Left ventricle myocardium inferior (tissue), 1 donor: ENCODE results near the gene EIF1B. TPM values are rescaled to one million over a fixed set of nuclear protein-coding genes. Genes with fewer than 3 reads are reported as not detected.
"Not testable (repeated sequence)": the region's sequence is repeated elsewhere in the genome, so short reads cannot be mapped to it uniquely, and the experiment has no call there.

Source experiments
- DNase-seq: peaks from one replicate; pipeline ENCODE4 v3.0.0-alpha.2; 2020
- H3K27ac ChIP-seq: fragments of 200-600 bp; replicated peaks from 2 replicates; pipeline ENCODE4 v1.8.0; 2021
- H3K27me3 ChIP-seq: fragments of 200-600 bp; 2 replicates; pipeline ENCODE4 v1.8.0; 2021; ENCODE audit warnings: low read depth
- H3K36me3 ChIP-seq: fragments of 200-600 bp; 2 replicates; pipeline ENCODE4 v1.8.0; 2021
- H3K4me1 ChIP-seq: fragments of 200-600 bp; 2 replicates; pipeline ENCODE4 v1.8.0; 2021
- H3K4me3 ChIP-seq: fragments of 200-600 bp; 2 replicates; pipeline ENCODE4 v1.8.0; 2021; ENCODE audit warnings: mild to moderate bottlenecking, moderate library complexity
- H3K9me3 ChIP-seq: fragments of 200-600 bp; replicated peaks from 2 replicates; pipeline ENCODE4 v1.8.0; 2021
- CTCF ChIP-seq: fragments of 200-600 bp; IDR thresholded peaks from 2 replicates; pipeline ENCODE4 v1.8.0; 2021; ENCODE audit warnings: antibody characterized with exemption, mild to moderate bottlenecking, borderline replicate concordance
- intact Hi-C: fragments of 100-400 bp; cut with micrococcal nuclease; formaldehyde crosslinking; loops from one replicate; pipeline ENCODE4 v1.11.0; 2022
- total RNA-seq: library from RNA; stranded (reverse); fragmentation: NEBNext Ultra II Directional; extraction: Animal tissue kit (Norgen Biotek cat#: 25700); gene quantifications from one replicate; pipeline ENCODE4 v1.2.1, GENCODE V29; 2021
- donor health status: DM: no; HTN: yes; CAD: no; lungs with severe emphysema.

The EIF1B gene
- total RNA-seq, 1 donor from 2014 or later = 416 TPM

- no peak for TF ChIP-seq CTCF
- Histone ChIP-seq H3K4me3 (no peak overlapping the region), H3K9me3 (peaks cover 6% of the 10 kb centered on the region), H3K27me3 (no peaks in the 10 kb centered on the region), H3K4me1 (peaks cover 19% of the 10 kb centered on the region), H3K27ac (no peak overlapping the region), H3K36me3 (no peaks in the 10 kb centered on the region)
- no peak for DNase-seq
- intact Hi-C loops = no loop called here
These were observed 40.5 kb upstream of the EIF1B start for GRCh38 chr3:40268802-40269524.

- Histone ChIP-seq H3K27me3 (no peaks in the 10 kb centered on the region), H3K27ac (no peak overlapping the region), H3K36me3 (no peaks in the 10 kb centered on the region), H3K9me3 (peaks cover 10% of the 10 kb centered on the region), H3K4me1 (peaks cover 4% of the 10 kb centered on the region), H3K4me3 (no peak overlapping the region)
- intact Hi-C loops = no loop called here
- DNase-seq = no peak
- TF ChIP-seq CTCF = no peak
These were observed 30.7 kb upstream of the EIF1B start for GRCh38 chr3:40278791-40279190.

- intact Hi-C loops = no loop called here
- no peak for TF ChIP-seq CTCF
- H3K4me1 ChIP-seq = peaks cover 8% of the 10 kb centered on the region
- H3K9me3 ChIP-seq = peaks cover 21% of the 10 kb centered on the region
- no peaks in the 10 kb centered on the region for H3K27me3 ChIP-seq
- no peaks in the 10 kb centered on the region for H3K36me3 ChIP-seq
- DNase-seq = no peak
- H3K4me3 ChIP-seq = no peak overlapping the region
- no peak overlapping the region for H3K27ac ChIP-seq
These were observed 27.5 kb upstream of the EIF1B start for GRCh38 chr3:40281995-40282394.

- H3K4me1 ChIP-seq, H3K36me3 ChIP-seq, H3K4me3 ChIP-seq, H3K27ac ChIP-seq, H3K27me3 ChIP-seq, intact Hi-C loops, DNase-seq: not testable (repeated sequence)
- peaks cover 21% of the 10 kb centered on the region for H3K9me3 ChIP-seq
These were observed 26.4 kb upstream of the EIF1B start for GRCh38 chr3:40283057-40283456.

- H3K27ac ChIP-seq = no peak overlapping the region
- intact Hi-C loops = no loop called here
- no peak for TF ChIP-seq CTCF
- peaks cover 5% of the 10 kb centered on the region for H3K36me3 ChIP-seq
- no peak for DNase-seq
- no peaks in the 10 kb centered on the region for H3K27me3 ChIP-seq
- H3K9me3 ChIP-seq = peaks cover 21% of the 10 kb centered on the region
- no peak overlapping the region for H3K4me3 ChIP-seq
- H3K4me1 ChIP-seq = peaks cover 33% of the 10 kb centered on the region
These were observed 22.3 kb upstream of the EIF1B start for GRCh38 chr3:40287248-40287647.

GRCh38 chr3:40290396-40290795, 19.1 kb upstream of the EIF1B start:
- DNase-seq = peak; percentile 56
- H3K27me3 ChIP-seq = no peaks in the 10 kb centered on the region
- H3K4me1 ChIP-seq = peaks cover 46% of the 10 kb centered on the region
- TF ChIP-seq CTCF = no peak
- intact Hi-C loops = no loop called here
- peak overlapping the region; percentile 89 for H3K27ac ChIP-seq
- peak overlapping the region; percentile 53 for H3K4me3 ChIP-seq
- no peaks in the 10 kb centered on the region for H3K9me3 ChIP-seq
- peaks cover 5% of the 10 kb centered on the region for H3K36me3 ChIP-seq
